K562 (cell line): ENCODE measurements around the gene GSTA2. TPM values are rescaled to one million over a fixed set of nuclear protein-coding genes. Genes with fewer than 3 reads are reported as not detected.
"Not testable (repeated sequence)": the region's sequence is repeated elsewhere in the genome, so short reads cannot be mapped to it uniquely, and the experiment has no call there.

Source experiments
- ATAC-seq: fragments of 200-7000 bp; cut with Tn5 transposase; 3 replicates; pipeline ENCODE4 v1.9.1; 2020; ENCODE audit warnings: moderate library complexity
- BruUV-seq: library from RNA; stranded (reverse); fragments of 400-500 nt; replicated peaks from 2 replicates; lab custom pipeline; 2021; lab: Mats Ljungman, UMichigan
- CTCF ChIA-PET: fragments of 300-600 bp; formaldehyde crosslinking; extraction: SDS; loops from one replicate; lab custom pipeline; 2021; ENCODE audit warnings: low intra/inter-chr PET ratio; lab: Yijun Ruan, JAX
- POLR2A ChIA-PET: fragments of 300-600, 350-650 bp; sonication (Branson Sonifier 250); formaldehyde crosslinking; extraction: SDS; loops from one replicate; lab custom pipeline; 2021; ENCODE audit warnings: antibody characterized with exemption, inconsistent platforms; lab: Yijun Ruan, JAX
- DNase-seq, 4 experiments: peaks; one replicate each; pipeline versions ENCODE4 v3.0.0 to v3.0.0-alpha.2; 2011 to 2018; ENCODE audit warnings: low spot score in 3 of 4, mixed read lengths in 3 of 4; ENCODE audit errors: extremely low read depth in 1 of 4
- FAIRE-seq: peaks from 2 replicates; lab custom pipeline; 2011; peaks lifted over from hg19 to GRCh38; lab: Jason Lieb, UNC
- H2AFZ ChIP-seq: 2 replicates; pipeline ENCODE4 v1.6.0; 2011; ENCODE audit warnings: low read depth, low read length, control low read depth, inconsistent platforms
- H3K27ac ChIP-seq: fragments of 200-600 bp; 3 replicates; pipeline ENCODE4 v1.8.0; 2011; ENCODE audit warnings: low read depth, mild to moderate bottlenecking, control low read depth, inconsistent platforms, low read length, moderate library complexity, mixed read lengths; ENCODE audit errors: extremely low read depth
- H3K27me3 ChIP-seq, 2 experiments: fragments of 300-600 bp in 1 of 2; 2 replicates in 1 of 2; 3 replicates in 1 of 2; pipeline versions ENCODE4 v1.6.0 to v1.8.0; 2011; ENCODE audit warnings: inconsistent platforms in 2 of 2, low read length in 2 of 2, mild to moderate bottlenecking in 1 of 2, mixed read lengths in 1 of 2, moderate library complexity in 1 of 2; ENCODE audit not compliant: control insufficient read depth in 2 of 2, insufficient read depth in 2 of 2
- H3K36me3 ChIP-seq: fragments of 300-600 bp; 3 replicates; pipeline ENCODE4 v1.8.0; 2011; ENCODE audit warnings: mild to moderate bottlenecking, low read length, inconsistent platforms; ENCODE audit not compliant: control insufficient read depth, insufficient read depth
- H3K4me1 ChIP-seq, 2 experiments: fragments of 200-600 bp in 1 of 2; replicated peaks in 1 of 2; 2 replicates in 1 of 2; 3 replicates in 1 of 2; pipeline versions ENCODE4 v1.5.1 to v1.8.0; 2011; ENCODE audit warnings: inconsistent platforms in 2 of 2, low read length in 2 of 2, mild to moderate bottlenecking in 1 of 2, mixed read lengths in 1 of 2, moderate library complexity in 1 of 2; ENCODE audit not compliant: control insufficient read depth in 2 of 2, insufficient read depth in 2 of 2
- H3K4me2 ChIP-seq: 2 replicates; pipeline ENCODE4 v1.6.1; 2011; ENCODE audit warnings: low read length, control low read depth, inconsistent platforms, mixed read lengths; ENCODE audit not compliant: insufficient read depth
- H3K4me3 ChIP-seq: fragments of 200-600 bp; sonication (generic), shearing (Covaris generic); 2 replicates; pipeline ENCODE4 v1.5.1; 2016; ENCODE audit warnings: control low read depth, inconsistent platforms
- H3K79me2 ChIP-seq: fragments of 200-600 bp; 3 replicates; pipeline ENCODE4 v1.8.0; 2011; ENCODE audit warnings: low read length, inconsistent platforms; ENCODE audit not compliant: control insufficient read depth, insufficient read depth
- H3K9ac ChIP-seq, 2 experiments: 2 replicates each; pipeline versions ENCODE4 v1.6.0 to v1.6.1; 2011; ENCODE audit warnings: low read depth in 2 of 2, low read length in 2 of 2, control low read depth in 1 of 2, inconsistent platforms in 1 of 2, mild to moderate bottlenecking in 1 of 2, mixed read lengths in 1 of 2; ENCODE audit not compliant: insufficient read depth in 1 of 2
- H3K9me1 ChIP-seq: one replicate; pipeline ENCODE4 v1.6.0; 2011; ENCODE audit warnings: inconsistent platforms, mild to moderate bottlenecking, low read length, moderate library complexity; ENCODE audit not compliant: control insufficient read depth, insufficient read depth
- H3K9me3 ChIP-seq: replicated peaks from 2 replicates; pipeline ENCODE4 v1.5.1; 2011; ENCODE audit warnings: low read depth, low read length, inconsistent platforms; ENCODE audit not compliant: control insufficient read depth, insufficient read depth
- H4K20me1 ChIP-seq: replicated peaks from 2 replicates; pipeline ENCODE4 v1.6.1; 2011; ENCODE audit warnings: low read length, inconsistent platforms, mixed read lengths; ENCODE audit not compliant: control insufficient read depth, insufficient read depth
- WGBS: fragments of 100-300 bp; shearing (Covaris generic); methylation state at CpG from one replicate; pipeline ENCODE4 v1.1.6; 2016; ENCODE audit warnings: low coverage, mixed read lengths; ENCODE audit not compliant: insufficient coverage; ENCODE audit errors: missing lambda C conversion rate; 5-methylcytosine and 5-hydroxymethylcytosine counted together
- in situ Hi-C: fragments of 300-500 bp; cut with MboI; formaldehyde crosslinking; loops from 4 replicates; pipeline ENCODE4 v1.15.0; 2018; ENCODE audit warnings: inconsistent platforms, mixed read lengths
- intact Hi-C: fragments of 100-400 bp; cut with micrococcal nuclease; formaldehyde crosslinking; loops from 2 replicates; pipeline ENCODE4 v1.14.2; 2022
- polyA plus RNA-seq, 8 experiments: library from polyadenylated mRNA; depleted of rRNA in 4 of 8; stranded (reverse) in 5 of 8; unstranded in 3 of 8; fragments of >200 nt; fragmentation: Nextera tagmentation in 2 of 8; fragmentation: Illumina TruSeq in 1 of 8; extraction: Ambion mirVana in 2 of 8; extraction: Trizol in 1 of 8; gene quantifications; 2 replicates each; pipeline versions ENCODE4 v1.2.1 to v1.2.3, GENCODE V29; 2011 to 2014; ENCODE audit warnings: inconsistent platforms in 1 of 8, missing spikeins in 1 of 8
- total RNA-seq, 7 experiments: library from RNA; depleted of rRNA in 6 of 7; stranded (reverse); fragments of >200 nt in 6 of 7; fragmentation: Illumina TruSeq in 2 of 7; extraction: Trizol in 2 of 7; gene quantifications; 2 replicates each; pipeline versions ENCODE4 v1.2.1 to v1.2.3, GENCODE V29; 2011 to 2021; ENCODE audit warnings: low replicate concordance in 1 of 7

The GSTA2 gene
- total and polyA plus RNA-seq, 9 of the 15 experiments (the other 6 are each of a cell fraction or from before 2014, with no cell fraction given), result 0.11 to 0.24 (median 0.14) TPM; not detected in 3

DNA sequence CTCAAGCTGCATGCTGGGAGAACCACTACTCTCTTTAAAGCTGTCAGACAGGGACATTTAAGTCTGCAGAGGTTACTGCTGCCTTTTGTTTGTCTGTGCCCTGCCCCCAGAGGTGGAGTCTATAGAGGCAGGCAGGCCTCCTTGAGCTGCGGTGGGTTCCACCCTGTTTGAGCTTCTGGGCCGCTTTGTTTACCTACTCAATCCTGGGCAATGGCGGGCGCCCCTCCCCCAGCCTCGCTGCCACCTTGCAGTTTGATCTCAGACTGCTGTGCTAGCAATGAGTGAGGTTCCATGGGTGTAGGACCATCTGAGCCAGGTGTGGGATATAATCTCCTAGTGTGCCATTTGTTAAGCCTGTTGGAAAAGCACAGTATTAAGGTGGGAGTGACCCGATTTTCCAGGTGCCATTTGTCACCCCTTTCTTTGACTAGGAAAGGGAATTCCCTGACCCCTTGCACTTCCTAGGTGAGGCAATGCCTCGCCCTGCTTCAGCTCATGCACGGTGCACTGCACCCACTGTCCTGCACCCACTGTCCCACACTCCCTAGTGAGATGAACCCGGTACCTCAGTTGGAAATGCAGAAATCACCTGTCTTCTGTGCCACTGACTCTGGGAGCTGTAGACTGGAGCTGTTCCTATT is 13.6 kb upstream of the GSTA2 start:
- DNase-seq, H4K20me1 ChIP-seq, H3K9me1 ChIP-seq, H3K79me2 ChIP-seq, FAIRE-seq, H3K4me1 ChIP-seq, H3K9me3 ChIP-seq, H3K27ac ChIP-seq, ATAC-seq, in situ Hi-C loops, CTCF ChIA-PET, BruUV-seq, POLR2A ChIA-PET, H3K27me3 ChIP-seq, H3K36me3 ChIP-seq, H3K4me3 ChIP-seq, intact Hi-C loops, H2AFZ ChIP-seq, H3K4me2 ChIP-seq, H3K9ac ChIP-seq: not testable (repeated sequence)
- WGBS, result under 1% methylated on average over 7 of the region's 9 CpGs

DNA sequence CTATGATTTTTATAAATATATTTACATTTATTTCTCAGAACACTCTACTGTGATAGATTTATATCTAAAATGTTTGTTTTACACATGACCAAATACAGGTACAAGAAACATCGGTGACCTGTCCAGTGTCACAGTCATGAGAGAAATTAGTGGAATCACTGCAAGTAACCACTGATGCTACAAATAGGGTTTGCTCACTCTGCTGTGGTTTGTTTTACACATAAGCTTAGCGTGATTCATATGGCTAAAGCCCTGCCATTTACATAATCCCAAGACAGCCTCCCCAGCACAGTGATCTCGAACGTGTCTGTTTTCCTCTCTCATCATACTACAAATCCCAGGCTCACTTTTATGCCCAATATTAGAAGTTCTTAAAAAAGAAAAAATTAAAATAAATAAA is 6.1 kb upstream of the GSTA2 start:
- FAIRE-seq, H3K4me3 ChIP-seq, H3K4me2 ChIP-seq, H3K4me1 ChIP-seq, H3K79me2 ChIP-seq, H3K27ac ChIP-seq, H2AFZ ChIP-seq, H3K9ac ChIP-seq, H3K9me3 ChIP-seq, H4K20me1 ChIP-seq, intact Hi-C loops, H3K36me3 ChIP-seq, H3K27me3 ChIP-seq, BruUV-seq, ATAC-seq, H3K9me1 ChIP-seq, DNase-seq, CTCF ChIA-PET: not testable (repeated sequence)
- POLR2A ChIA-PET, result interaction anchor here (0.6 kb wide), 1 partner anchor 10 kb away, joined by 3 read pairs; no protein-coding TSS in a partner anchor
- 0% methylated on average over 4 of the region's 4 CpGs for WGBS
- in situ Hi-C loops, result loop anchor here (5.0 kb wide), 1 partner anchor 38 kb away; no protein-coding TSS in a partner anchor

DNA sequence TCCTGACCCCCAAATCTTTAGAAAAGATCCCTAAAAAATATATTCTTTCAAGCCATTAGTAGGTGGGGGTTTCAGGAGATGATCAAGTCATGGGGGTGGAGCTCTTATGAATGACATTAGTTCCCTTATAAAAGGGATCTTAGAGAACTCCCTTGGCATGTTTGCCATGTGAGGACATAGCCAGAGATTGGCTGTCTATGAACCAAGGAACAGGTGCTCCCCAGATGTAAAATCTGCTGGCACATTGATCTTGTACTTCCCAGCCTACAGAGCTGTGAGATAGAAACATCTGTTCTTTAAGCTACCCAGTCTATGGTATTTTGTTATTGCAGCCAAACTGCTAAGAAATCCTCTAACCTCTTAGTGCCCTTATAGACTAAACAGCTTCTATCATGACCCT is 4.4 kb upstream of the GSTA2 start:
- H4K20me1 ChIP-seq, H3K36me3 ChIP-seq, H3K9me1 ChIP-seq, intact Hi-C loops, ATAC-seq, H3K4me1 ChIP-seq, H3K9me3 ChIP-seq, H3K27ac ChIP-seq, H3K27me3 ChIP-seq, H2AFZ ChIP-seq, H3K9ac ChIP-seq, FAIRE-seq, CTCF ChIA-PET, POLR2A ChIA-PET, H3K4me3 ChIP-seq, DNase-seq, H3K4me2 ChIP-seq, H3K79me2 ChIP-seq, BruUV-seq: not testable (repeated sequence)
- in situ Hi-C loops, result loop anchor here (5.0 kb wide), 1 partner anchor 40 kb away; no protein-coding TSS in a partner anchor
